Measurements from ENCODE around the gene TGIF2.

The TGIF2 gene

GRCh38 chr20:36573103-36573797 is at the start of gene TGIF2:
TGIF2 (plus strand) TSS chr20:36573597; CDS start chr20:36578775, 5,178 bp downstream.
- no peak for DNase-seq

GRCh38 chr20:36525620-36526365 is 47.6 kb upstream of the TGIF2 start:
- no peak for DNase-seq

GRCh38 chr20:36526521-36527011 is 46.8 kb upstream of the TGIF2 start:
- DNase-seq, result no peak

- no peak for DNase-seq
Observed at GRCh38 chr20:36527331-36528125, 45.9 kb upstream of the TGIF2 start.

GRCh38 chr20:36528176-36528874 is 45.1 kb upstream of the TGIF2 start:
- no peak for DNase-seq

GRCh38 chr20:36528875-36529417 is 44.5 kb upstream of the TGIF2 start:
- DNase-seq, result no peak

GRCh38 chr20:36532388-36532787 is 41.0 kb upstream of the TGIF2 start:
- DNase-seq, result no peak

GRCh38 chr20:36532822-36533221 is 40.6 kb upstream of the TGIF2 start:
- no peak for DNase-seq

GRCh38 chr20:36538026-36538722 is 35.2 kb upstream of the TGIF2 start:
- DNase-seq, result no peak

- DNase-seq, result no peak
Observed at GRCh38 chr20:36540551-36541211, 32.7 kb upstream of the TGIF2 start.

- DNase-seq, result no peak
Observed at GRCh38 chr20:36541227-36541767, 32.1 kb upstream of the TGIF2 start, which contains the start of gene MYL9. MYL9 (plus strand) TSS chr20:36541519; CDS start chr20:36544885, 3,366 bp downstream.

- DNase-seq, result no peak
Observed at GRCh38 chr20:36541768-36542488, 31.5 kb upstream of the TGIF2 start.

GRCh38 chr20:36542516-36543183 is 30.7 kb upstream of the TGIF2 start:
- no peak for DNase-seq

GRCh38 chr20:36543184-36544133 is 29.9 kb upstream of the TGIF2 start:
- no peak for DNase-seq

- no peak for DNase-seq
Observed at GRCh38 chr20:36544134-36545018, 29.0 kb upstream of the TGIF2 start.

- no peak for DNase-seq
Observed at GRCh38 chr20:36546111-36546736, 27.2 kb upstream of the TGIF2 start.

All from NCI-H2107 (cell line).